RWPE2 (cell line): ENCODE measurements around the gene EDN1.

Experiments used
- ATAC-seq: fragments of 200-7000 bp; cut with Tn5 transposase; 3 replicates; pipeline ENCODE4 v1.9.1; 2021; ENCODE audit warnings: low read depth
- DNase-seq: peaks from one replicate; pipeline ENCODE4 v3.0.0-alpha.2; 2020; ENCODE audit warnings: low spot score
- H3K27ac ChIP-seq: fragments of 450-650 bp; 2 replicates; pipeline ENCODE4 v1.5.1; 2017; ENCODE audit warnings: mild to moderate bottlenecking; ENCODE audit not compliant: poor library complexity, severe bottlenecking
- H3K27me3 ChIP-seq: fragments of 250-450 bp; sonication (Bioruptor Pico); 2 replicates; pipeline ENCODE4 v1.5.1; 2021; ENCODE audit warnings: mild to moderate bottlenecking, moderate library complexity; ENCODE audit not compliant: insufficient read depth, poor library complexity, severe bottlenecking
- H3K36me3 ChIP-seq: fragments of 250-450 bp; sonication (Bioruptor Pico); 2 replicates; pipeline ENCODE4 v1.5.1; 2020; ENCODE audit warnings: low read depth, mild to moderate bottlenecking, moderate library complexity
- H3K4me1 ChIP-seq: fragments of 250-450 bp; sonication (Bioruptor Pico); 2 replicates; pipeline ENCODE4 v1.5.1; 2021; ENCODE audit warnings: mild to moderate bottlenecking, moderate library complexity; ENCODE audit not compliant: insufficient read depth, poor library complexity, severe bottlenecking
- H3K4me3 ChIP-seq: fragments of 250-450 bp; sonication (Bioruptor Pico); 2 replicates; pipeline ENCODE4 v1.5.1; 2021; ENCODE audit warnings: mild to moderate bottlenecking, moderate library complexity; ENCODE audit not compliant: severe bottlenecking
- H3K9me3 ChIP-seq: fragments of 250-450 bp; sonication (Bioruptor Pico); 2 replicates; pipeline ENCODE4 v1.5.1; 2021; ENCODE audit warnings: mild to moderate bottlenecking, moderate library complexity; ENCODE audit not compliant: severe bottlenecking
- TF ChIP-seq, protein P1 (sequence below): fragments of 450-650 bp; IDR thresholded peaks from one replicate; pipeline ENCODE4 v1.5.1; 2017; ENCODE audit warnings: mild to moderate bottlenecking, moderate library complexity; ENCODE audit not compliant: poor library complexity, severe bottlenecking

EDN1 gene

GRCh38 chr6:12271997-12272396 lies 18.2 kb upstream of the EDN1 start:
- no peaks in the 10 kb centered on the region for H3K27me3 ChIP-seq
- no peak for DNase-seq

GRCh38 chr6:12275107-12275506 lies 15.1 kb upstream of the EDN1 start:
- no peak overlapping the region for H3K27ac ChIP-seq
- DNase-seq (no peak), ATAC-seq (0 out of 3 replicates have a peak, but pooled peaks have one; percentile 19)
- peaks cover 14% of the 10 kb centered on the region for H3K4me1 ChIP-seq
- no peak overlapping the region for H3K4me3 ChIP-seq
- no peaks in the 10 kb centered on the region for H3K36me3 ChIP-seq
- H3K27me3 ChIP-seq, result no peaks in the 10 kb centered on the region
- TF ChIP-seq, protein P1, sequence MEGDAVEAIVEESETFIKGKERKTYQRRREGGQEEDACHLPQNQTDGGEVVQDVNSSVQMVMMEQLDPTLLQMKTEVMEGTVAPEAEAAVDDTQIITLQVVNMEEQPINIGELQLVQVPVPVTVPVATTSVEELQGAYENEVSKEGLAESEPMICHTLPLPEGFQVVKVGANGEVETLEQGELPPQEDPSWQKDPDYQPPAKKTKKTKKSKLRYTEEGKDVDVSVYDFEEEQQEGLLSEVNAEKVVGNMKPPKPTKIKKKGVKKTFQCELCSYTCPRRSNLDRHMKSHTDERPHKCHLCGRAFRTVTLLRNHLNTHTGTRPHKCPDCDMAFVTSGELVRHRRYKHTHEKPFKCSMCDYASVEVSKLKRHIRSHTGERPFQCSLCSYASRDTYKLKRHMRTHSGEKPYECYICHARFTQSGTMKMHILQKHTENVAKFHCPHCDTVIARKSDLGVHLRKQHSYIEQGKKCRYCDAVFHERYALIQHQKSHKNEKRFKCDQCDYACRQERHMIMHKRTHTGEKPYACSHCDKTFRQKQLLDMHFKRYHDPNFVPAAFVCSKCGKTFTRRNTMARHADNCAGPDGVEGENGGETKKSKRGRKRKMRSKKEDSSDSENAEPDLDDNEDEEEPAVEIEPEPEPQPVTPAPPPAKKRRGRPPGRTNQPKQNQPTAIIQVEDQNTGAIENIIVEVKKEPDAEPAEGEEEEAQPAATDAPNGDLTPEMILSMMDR, result peak; percentile 6
- H3K9me3 ChIP-seq, result peaks cover 3% of the 10 kb centered on the region

More at GRCh38 chr6:12271997-12272396, 18.2 kb upstream of the EDN1 start:
- H3K36me3 ChIP-seq, result no peaks in the 10 kb centered on the region
- no peak for ATAC-seq
- peaks cover 7% of the 10 kb centered on the region for H3K4me1 ChIP-seq
- H3K4me3 ChIP-seq, result no peak overlapping the region
- TF ChIP-seq, protein P1, result no peak
- peaks cover 3% of the 10 kb centered on the region for H3K9me3 ChIP-seq
- no peak overlapping the region for H3K27ac ChIP-seq

GRCh38 chr6:12276930-12277315 lies 13.2 kb upstream of the EDN1 start:
- Histone ChIP-seq H3K9me3 (no peaks in the 10 kb centered on the region), H3K4me1 (peaks cover 21% of the 10 kb centered on the region), H3K4me3 (no peak overlapping the region), H3K27ac (no peak overlapping the region), H3K27me3 (no peaks in the 10 kb centered on the region), H3K36me3 (no peaks in the 10 kb centered on the region)
- ATAC-seq, result no peak
- TF ChIP-seq, protein P1, result no peak
- DNase-seq, result no peak

- ATAC-seq, result no peak
- no peak overlapping the region for H3K27ac ChIP-seq
Observed at GRCh38 chr6:12277386-12277785, 12.8 kb upstream of the EDN1 start.

DNA sequence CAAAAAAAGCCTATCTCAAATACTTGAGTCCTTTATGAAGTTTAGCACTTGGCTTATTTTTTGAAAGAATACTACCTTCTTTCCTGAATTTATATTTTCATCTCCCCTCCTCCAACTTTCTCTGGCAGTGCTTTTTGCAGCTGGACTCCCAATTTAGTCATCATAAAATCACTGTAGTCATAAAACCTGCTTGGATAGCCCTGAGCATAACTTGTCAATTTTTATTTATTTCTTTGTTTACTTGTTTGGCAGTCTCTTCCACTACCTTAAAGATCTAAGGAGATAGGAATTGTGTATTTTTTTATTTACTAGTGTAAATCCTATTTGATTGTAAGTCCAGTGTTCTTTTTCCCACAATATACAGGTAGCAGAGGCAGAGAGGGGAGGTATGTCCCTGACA lies 11.2 kb upstream of the EDN1 start:
- no peak for ATAC-seq
- Histone ChIP-seq H3K4me1 (peaks cover 21% of the 10 kb centered on the region), H3K36me3 (no peaks in the 10 kb centered on the region), H3K27ac (peak overlapping the region; percentile 37), H3K4me3 (no peak overlapping the region), H3K27me3 (no peaks in the 10 kb centered on the region), H3K9me3 (no peaks in the 10 kb centered on the region)
- TF ChIP-seq, protein P1, result no peak
- no peak for DNase-seq

More at GRCh38 chr6:12277386-12277785, 12.8 kb upstream of the EDN1 start:
- Histone ChIP-seq H3K4me3 (no peak overlapping the region), H3K9me3 (no peaks in the 10 kb centered on the region), H3K36me3 (no peaks in the 10 kb centered on the region), H3K4me1 (peaks cover 21% of the 10 kb centered on the region), H3K27me3 (no peaks in the 10 kb centered on the region)
- no peak for DNase-seq
- TF ChIP-seq, protein P1, result no peak
